Endothelial cell of umbilical vein (primary cell): ENCODE data around the gene SPRYD3. TPM values are rescaled to one million over a fixed set of nuclear protein-coding genes. Genes with fewer than 3 reads are reported as not detected.

ENCODE experiments used
- BruUV-seq: library from RNA; stranded (reverse); fragments of 400-500 nt; replicated peaks from 2 replicates; lab custom pipeline; 2021; lab: Mats Ljungman, UMichigan
- CTCF ChIA-PET: fragments of 300-600, 350-600 bp; sonication (Branson Sonifier 250); formaldehyde crosslinking; loops from one replicate; lab custom pipeline; 2021; ENCODE audit warnings: antibody characterized with exemption, inconsistent platforms; lab: Charles Lee
- POLR2A ChIA-PET: fragments of 300-600, 350-600 bp; sonication (Branson Sonifier 250); formaldehyde crosslinking; loops from one replicate; lab custom pipeline; 2021; ENCODE audit warnings: antibody characterized with exemption, inconsistent platforms; lab: Charles Lee
- DNase-seq: peaks from one replicate; pipeline ENCODE4 v3.0.0-alpha.2; 2011; ENCODE audit warnings: low read depth, low spot score
- FAIRE-seq: peaks from 2 replicates; lab custom pipeline; 2011; peaks lifted over from hg19 to GRCh38; lab: Jason Lieb, UNC
- H2AFZ ChIP-seq: 2 replicates; pipeline ENCODE4 v1.6.0; 2012; ENCODE audit warnings: low read depth, low read length, control low read depth, inconsistent platforms
- H3K27ac ChIP-seq: 2 replicates; pipeline ENCODE4 v1.5.1; 2011; ENCODE audit warnings: low read depth, mild to moderate bottlenecking, control low read depth, low read length, moderate library complexity; ENCODE audit not compliant: insufficient read depth
- H3K27me3 ChIP-seq, 2 experiments: 2 replicates each; pipeline versions ENCODE4 v1.6.0 to v1.6.1; 2011; ENCODE audit warnings: low read length in 2 of 2, mixed read lengths in 1 of 2; ENCODE audit not compliant: control insufficient read depth in 2 of 2, insufficient read depth in 2 of 2
- H3K36me3 ChIP-seq, 2 experiments: 2 replicates in 1 of 2; 3 replicates in 1 of 2; pipeline ENCODE4 v1.5.1; 2011; ENCODE audit warnings: low read length in 2 of 2, mild to moderate bottlenecking in 1 of 2, moderate library complexity in 1 of 2; ENCODE audit not compliant: control insufficient read depth in 2 of 2, insufficient read depth in 2 of 2; ENCODE audit errors: extremely low read depth in 1 of 2
- H3K4me1 ChIP-seq: 3 replicates; pipeline ENCODE4 v1.5.1; 2011; ENCODE audit warnings: mild to moderate bottlenecking, low read length; ENCODE audit not compliant: control insufficient read depth, insufficient read depth; ENCODE audit errors: extremely low read depth
- H3K4me2 ChIP-seq: 2 replicates; pipeline ENCODE4 v1.6.1; 2011; ENCODE audit warnings: low read length, control low read depth, mixed read lengths; ENCODE audit not compliant: insufficient read depth
- H3K4me3 ChIP-seq, 3 experiments: fragments of 200-600 bp in 1 of 3; sonication (generic), shearing (Covaris generic) in 1 of 3; replicated peaks in 1 of 3; 2 replicates each; pipeline ENCODE4 v1.5.1; 2011 to 2016; ENCODE audit warnings: control low read depth in 3 of 3, low read length in 3 of 3, mild to moderate bottlenecking in 2 of 3, inconsistent platforms in 1 of 3, low read depth in 1 of 3, moderate library complexity in 1 of 3; ENCODE audit not compliant: insufficient read depth in 1 of 3
- H3K79me2 ChIP-seq: 2 replicates; pipeline ENCODE4 v1.6.0; 2012; ENCODE audit warnings: low read length, inconsistent platforms; ENCODE audit not compliant: control insufficient read depth, insufficient read depth
- H3K9ac ChIP-seq: replicated peaks from 2 replicates; pipeline ENCODE3; 2011; ENCODE audit warnings: low read length, control low read depth; ENCODE audit not compliant: insufficient read depth; ENCODE audit errors: extremely low read depth
- H3K9me1 ChIP-seq: replicated peaks from 3 replicates; pipeline ENCODE4 v1.6.0; 2011; ENCODE audit warnings: mild to moderate bottlenecking, low read length; ENCODE audit not compliant: control insufficient read depth, insufficient read depth; ENCODE audit errors: extremely low read depth
- H3K9me3 ChIP-seq: replicated peaks from 2 replicates; pipeline ENCODE4 v1.5.1; 2012; ENCODE audit warnings: low read length, inconsistent platforms; ENCODE audit not compliant: control insufficient read depth, insufficient read depth
- H4K20me1 ChIP-seq: replicated peaks from 2 replicates; pipeline ENCODE3; 2011; ENCODE audit warnings: mild to moderate bottlenecking, low read length; ENCODE audit not compliant: control insufficient read depth, insufficient read depth; ENCODE audit errors: extremely low read depth
- CTCF ChIP-seq, 2 donors: IDR thresholded peaks; 1 replicate in 1 of 2; 2 replicates in 1 of 2; pipeline ENCODE4 v1.5.1; 2011; ENCODE audit warnings: low read length in 2 of 2, mild to moderate bottlenecking in 2 of 2, moderate library complexity in 2 of 2, control low read depth in 1 of 2, inconsistent platforms in 1 of 2, low read depth in 1 of 2; ENCODE audit not compliant: insufficient read depth in 1 of 2; ENCODE audit errors: extremely low read depth in 1 of 2
- EZH2 ChIP-seq: IDR thresholded peaks from 2 replicates; pipeline ENCODE4 v1.6.1; 2012; ENCODE audit warnings: borderline replicate concordance, low read depth, mild to moderate bottlenecking, moderate library complexity, low read length, inconsistent platforms; ENCODE audit not compliant: severe bottlenecking
- FOS ChIP-seq: IDR thresholded peaks from 2 replicates; pipeline ENCODE4 v1.6.1; 2011; ENCODE audit warnings: mild to moderate bottlenecking, low read length, moderate library complexity, borderline replicate concordance; ENCODE audit not compliant: insufficient read depth
- GATA2 ChIP-seq: IDR thresholded peaks from 2 replicates; pipeline ENCODE4 v1.7.0; 2011; ENCODE audit warnings: low read depth, mild to moderate bottlenecking, moderate library complexity, mixed read lengths, low read length; ENCODE audit not compliant: insufficient read length, insufficient read depth
- JUN ChIP-seq: IDR thresholded peaks from 2 replicates; pipeline ENCODE4 v1.6.1; 2011; ENCODE audit warnings: borderline replicate concordance, low read depth; ENCODE audit not compliant: insufficient read length, insufficient read depth
- MAX ChIP-seq: IDR thresholded peaks from 2 replicates; pipeline ENCODE4 v1.6.1; 2011; ENCODE audit not compliant: insufficient read depth, insufficient read length
- MYC ChIP-seq: IDR thresholded peaks from one replicate; pipeline ENCODE4 v1.6.1; 2011; ENCODE audit warnings: mild to moderate bottlenecking, low read depth, low read length
- POLR2A ChIP-seq: IDR thresholded peaks from 2 replicates; pipeline ENCODE4 v1.6.1; 2012; ENCODE audit warnings: low read depth, mild to moderate bottlenecking, control low read depth, low read length
- POLR2AphosphoS5 ChIP-seq: IDR thresholded peaks from 2 replicates; pipeline ENCODE4 v1.6.1; 2012; ENCODE audit warnings: low read depth, mild to moderate bottlenecking, control low read depth, low read length, moderate library complexity; ENCODE audit not compliant: insufficient read depth
- dilution Hi-C: fragments of 300-500 bp; cut with MboI; formaldehyde crosslinking; loops from one replicate; pipeline ENCODE4 v1.15.0; 2019; ENCODE audit warnings: low sequenced_read_pairs; ENCODE audit not compliant: extremely low pct_ligation_motif_present
- intact Hi-C: fragments of 100-400 bp; cut with micrococcal nuclease; formaldehyde crosslinking; loops from one replicate; pipeline ENCODE4 v1.10.0; 2022
- polyA plus RNA-seq, 4 experiments: library from polyadenylated mRNA; depleted of rRNA in 3 of 4; stranded (reverse) in 3 of 4; unstranded in 1 of 4; fragments of >200 nt; gene quantifications; 2 replicates each; pipeline versions ENCODE4 v1.2.1 to v1.2.3, GENCODE V29; 2011 to 2012; ENCODE audit warnings: missing spikeins in 1 of 4
- total RNA-seq: library from RNA; stranded (reverse); gene quantifications from 2 replicates; pipeline ENCODE4 v1.2.3, GENCODE V29; 2021

The SPRYD3 gene
- total and polyA plus RNA-seq, 2 donors (not counting 3 experiments of a cell fraction or from before 2014, with no cell fraction given), result 38.6 to 39.2 TPM

- intact Hi-C loops (no loop called here), dilution Hi-C loops (no loop called here)
- peak; percentile 38 for FAIRE-seq
These were observed 24.7 kb upstream of the SPRYD3 start for GRCh38 chr12:53103860-53104305.

More at GRCh38 chr12:53103860-53104305, 24.7 kb upstream of the SPRYD3 start:
- Histone ChIP-seq H3K36me3 (no peaks in the 10 kb centered on the region), H3K79me2 (no peaks in the 10 kb centered on the region), H3K4me3 (no peak overlapping the region), H2AFZ (no peak overlapping the region), H3K9me3 (no peaks in the 10 kb centered on the region), H3K27me3 (no peaks in the 10 kb centered on the region), H3K9me1 (no peaks in the 10 kb centered on the region), H4K20me1 (no peaks in the 10 kb centered on the region), H3K27ac (no peak overlapping the region), H3K9ac (no peak overlapping the region), H3K4me1 (peaks cover 5% of the 10 kb centered on the region), H3K4me2 (no peak overlapping the region)
- BruUV-seq, result no TSS peak
- TF ChIP-seq FOS (no peak), GATA2 (no peak), POLR2AphosphoS5 (no peak), CTCF (IDR thresholded peaks at IDR 0.05; ENCODE audit: extremely low read depth in 1 of 2, insufficient read depth in 1 of 2, low read depth in 1 of 2, low read length in 2 of 2) (no peak), MAX (no peak), MYC (no peak), JUN (no peak), POLR2A (no peak), EZH2 (no peak)
- POLR2A ChIA-PET, result interaction anchor here (0.6 kb wide), 1 partner anchor 44 kb away, joined by 3 read pairs; no protein-coding TSS in a partner anchor
- no peak for DNase-seq
- CTCF ChIA-PET, result interaction anchor here (1.1 to 10.8 kb wide), 7 partner anchors 25 to 317 kb away, joined by 3 to 463 read pairs (median 8); partner anchors contain the start of gene SPRYD3
